GM12878 (cell line): Measurements from ENCODE around the gene ELOF1. TPM values are rescaled to one million over a fixed set of nuclear protein-coding genes. Genes with fewer than 3 reads are reported as not detected.

ENCODE experiments used
- ATF7 ChIP-seq: fragments of 450-650 bp; IDR thresholded peaks from 2 replicates; pipeline ENCODE4 v1.6.1; 2016; ENCODE audit warnings: low read depth, mild to moderate bottlenecking
- BHLHE40 ChIP-seq, 2 experiments: fragments of 450-650 bp in 1 of 2; IDR thresholded peaks; 2 replicates each; pipeline ENCODE4 v1.6.1; 2011 to 2017; ENCODE audit warnings: low read depth in 2 of 2, borderline replicate concordance in 1 of 2, improper control_type of control experiment in 1 of 2, low read length in 1 of 2, mild to moderate bottlenecking in 1 of 2
- CHD2 ChIP-seq: IDR thresholded peaks from 2 replicates; pipeline ENCODE4 v1.6.1; 2011; ENCODE audit warnings: low read depth, low read length, improper control_type of control experiment, borderline replicate concordance
- CHD4 ChIP-seq: fragments of 200-600 bp; sonication (generic); IDR thresholded peaks from 2 replicates; pipeline ENCODE4 v1.6.1; 2016; ENCODE audit warnings: mild to moderate bottlenecking
- HDAC2 ChIP-seq: fragments of 200-600 bp; sonication (generic); IDR thresholded peaks from 2 replicates; pipeline ENCODE4 v1.6.1; 2017
- JUND ChIP-seq: IDR thresholded peaks from 2 replicates; pipeline ENCODE4 v1.6.1; 2012; ENCODE audit warnings: low read depth, mild to moderate bottlenecking, low read length, improper control_type of control experiment, moderate library complexity
- MTA2 ChIP-seq: fragments of 450-650 bp; IDR thresholded peaks from 2 replicates; pipeline ENCODE4 v1.6.1; 2016; ENCODE audit warnings: low read depth, mild to moderate bottlenecking, moderate library complexity
- MXI1 ChIP-seq: fragments of 150-350 bp; IDR thresholded peaks from 2 replicates; pipeline ENCODE4 v1.6.1; 2011; ENCODE audit warnings: low read depth, mild to moderate bottlenecking, inconsistent platforms, low read length, improper control_type of control experiment
- NR2F1 ChIP-seq: fragments of 450-650 bp; conservative IDR thresholded peaks from 2 replicates; pipeline ENCODE4 v1.6.1; 2017; ENCODE audit warnings: mild to moderate bottlenecking
- PML ChIP-seq: IDR thresholded peaks from 2 replicates; pipeline ENCODE4 v1.6.1; 2012; ENCODE audit warnings: low read length, inconsistent platforms
- POLR2AphosphoS5 ChIP-seq: IDR thresholded peaks from 2 replicates; pipeline ENCODE4 v1.6.1; 2011; ENCODE audit warnings: mild to moderate bottlenecking, low read length, inconsistent platforms
- RAD51 ChIP-seq: fragments of 450-650 bp; IDR thresholded peaks from 2 replicates; pipeline ENCODE4 v1.6.1; 2016; ENCODE audit warnings: moderate library complexity, mild to moderate bottlenecking, inconsistent platforms
- SKIL ChIP-seq: fragments of 450-650 bp; IDR thresholded peaks from 2 replicates; pipeline ENCODE4 v1.6.1; 2017; ENCODE audit warnings: mild to moderate bottlenecking, low read depth, inconsistent platforms; ENCODE audit not compliant: poor library complexity, severe bottlenecking
- SMARCA5 ChIP-seq: fragments of 450-650 bp; IDR thresholded peaks from 2 replicates; pipeline ENCODE4 v1.6.1; 2017; ENCODE audit warnings: mild to moderate bottlenecking
- SUPT20H ChIP-seq: IDR thresholded peaks from 2 replicates; pipeline ENCODE4 v1.6.1; 2011; ENCODE audit warnings: low read depth, mild to moderate bottlenecking, low read length, moderate library complexity, borderline replicate concordance; ENCODE audit not compliant: control insufficient read depth
- polyA plus RNA-seq, 11 experiments: library from polyadenylated mRNA; depleted of rRNA in 4 of 11; unstranded in 6 of 11; stranded (reverse) in 5 of 11; fragments of >200 nt; fragmentation: Nextera tagmentation in 4 of 11; fragmentation: Illumina TruSeq in 1 of 11; extraction: Ambion mirVana in 4 of 11; extraction: Trizol in 1 of 11; gene quantifications; 1 replicate in 1 of 11; 2 replicates in 10 of 11; pipeline versions ENCODE4 v1.2.1 to v1.2.3, GENCODE V29; 2011 to 2016; ENCODE audit warnings: inconsistent platforms in 2 of 11, missing spikeins in 2 of 11, low read depth in 1 of 11
- total RNA-seq, 4 experiments: library from RNA; depleted of rRNA in 3 of 4; stranded (reverse); fragments of >200 nt in 3 of 4; fragmentation: Illumina TruSeq in 1 of 4; extraction: Trizol in 1 of 4; gene quantifications; 2 replicates each; pipeline versions ENCODE4 v1.2.1 to v1.2.3, GENCODE V29; 2013 to 2021
- TF ChIP-seq, protein P1 (sequence below): IDR thresholded peaks from 2 replicates; pipeline ENCODE4 v1.6.1; 2011; ENCODE audit warnings: mild to moderate bottlenecking, low read depth, low read length, moderate library complexity; ENCODE audit not compliant: insufficient replicate concordance
- TF ChIP-seq, protein P2 (sequence below): fragments of 450-650 bp; IDR thresholded peaks from 2 replicates; pipeline ENCODE4 v1.6.1; 2016; ENCODE audit warnings: mild to moderate bottlenecking

The ELOF1 gene
- total and polyA plus RNA-seq, 10 of the 15 experiments (the other 5 are each of a cell fraction or from before 2014, with no cell fraction given) = 11.7 to 124 (median 92.9) TPM

DNA sequence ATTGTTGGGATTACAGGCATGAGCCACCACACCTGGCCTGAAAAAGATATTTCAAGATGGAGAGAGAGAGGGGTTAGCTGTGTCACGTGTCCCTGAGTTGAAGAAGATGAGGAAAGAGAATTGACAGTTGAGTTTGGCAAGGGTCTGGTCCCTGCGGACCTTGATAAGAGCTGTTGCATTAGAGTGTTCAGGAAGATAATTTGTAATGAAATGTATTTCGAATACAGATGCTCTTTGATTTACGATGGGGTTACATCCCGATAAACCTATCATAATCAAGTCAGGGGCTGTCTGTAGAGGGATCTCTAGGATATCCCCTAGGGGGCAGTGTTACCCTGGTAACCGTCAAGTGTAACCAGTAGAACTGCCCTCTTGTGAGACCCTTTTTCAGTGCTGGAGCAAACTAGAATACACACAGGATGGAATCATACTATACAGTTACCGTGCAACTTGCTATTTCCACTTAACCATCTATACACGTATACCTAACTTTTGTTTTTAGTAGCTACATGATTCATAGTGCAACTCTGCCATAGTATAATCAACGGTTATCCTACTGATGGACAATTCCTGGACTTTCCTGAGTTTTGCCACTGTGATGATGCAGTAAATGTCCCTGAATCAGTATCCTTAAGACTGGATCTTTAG lies 1.5 kb upstream of the ELOF1 start (continued):
- TF ChIP-seq, protein P1, sequence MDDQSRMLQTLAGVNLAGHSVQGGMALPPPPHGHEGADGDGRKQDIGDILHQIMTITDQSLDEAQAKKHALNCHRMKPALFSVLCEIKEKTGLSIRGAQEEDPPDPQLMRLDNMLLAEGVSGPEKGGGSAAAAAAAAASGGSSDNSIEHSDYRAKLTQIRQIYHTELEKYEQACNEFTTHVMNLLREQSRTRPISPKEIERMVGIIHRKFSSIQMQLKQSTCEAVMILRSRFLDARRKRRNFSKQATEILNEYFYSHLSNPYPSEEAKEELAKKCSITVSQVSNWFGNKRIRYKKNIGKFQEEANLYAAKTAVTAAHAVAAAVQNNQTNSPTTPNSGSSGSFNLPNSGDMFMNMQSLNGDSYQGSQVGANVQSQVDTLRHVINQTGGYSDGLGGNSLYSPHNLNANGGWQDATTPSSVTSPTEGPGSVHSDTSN = no peak
- TF ChIP-seq CHD4 = no peak
- TF ChIP-seq POLR2AphosphoS5 = peak; percentile 37; the same call in 1 of the 2 replicates
- TF ChIP-seq MXI1 = 0 out of 2 replicates have a peak, but pooled peaks have one; percentile 24
- peak; percentile 27; the same call in 1 of the 2 replicates for TF ChIP-seq ATF7
- peak; percentile 84; the same call in 1 of the 2 replicates for TF ChIP-seq SMARCA5
- no peak for TF ChIP-seq MTA2
- TF ChIP-seq NR2F1 = peak; percentile 51
- peak in 1 of 2 experiments; percentile 24; a peak in 1 of 4 replicates for TF ChIP-seq BHLHE40 (IDR thresholded peaks at IDR 0.05; ENCODE audit: borderline replicate concordance in 1 of 2, low read depth in 2 of 2, low read length in 1 of 2)
- TF ChIP-seq PML = peak; percentile 49; the same call in 1 of the 2 replicates
- TF ChIP-seq SKIL = peak; percentile 60
- no peak for TF ChIP-seq HDAC2
- TF ChIP-seq, protein P2, sequence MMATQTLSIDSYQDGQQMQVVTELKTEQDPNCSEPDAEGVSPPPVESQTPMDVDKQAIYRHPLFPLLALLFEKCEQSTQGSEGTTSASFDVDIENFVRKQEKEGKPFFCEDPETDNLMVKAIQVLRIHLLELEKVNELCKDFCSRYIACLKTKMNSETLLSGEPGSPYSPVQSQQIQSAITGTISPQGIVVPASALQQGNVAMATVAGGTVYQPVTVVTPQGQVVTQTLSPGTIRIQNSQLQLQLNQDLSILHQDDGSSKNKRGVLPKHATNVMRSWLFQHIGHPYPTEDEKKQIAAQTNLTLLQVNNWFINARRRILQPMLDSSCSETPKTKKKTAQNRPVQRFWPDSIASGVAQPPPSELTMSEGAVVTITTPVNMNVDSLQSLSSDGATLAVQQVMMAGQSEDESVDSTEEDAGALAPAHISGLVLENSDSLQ = no peak
- TF ChIP-seq CHD2 = no peak
- no peak for TF ChIP-seq SUPT20H
- TF ChIP-seq JUND = no peak
- peak; percentile 70; the same call in 1 of the 2 replicates for TF ChIP-seq RAD51
